Right ventricle myocardium superior (tissue), 1 donor: Measurements from ENCODE around the gene REXO4. TPM values are rescaled to one million over a fixed set of nuclear protein-coding genes. Genes with fewer than 3 reads are reported as not detected.
"Not testable (repeated sequence)": the region's sequence is repeated elsewhere in the genome, so short reads cannot be mapped to it uniquely, and the experiment has no call there.

Experiments used
- ATAC-seq: fragments of 200-7000 bp; cut with Tn5 transposase; one replicate; pipeline ENCODE4 v1.9.1; 2020; ENCODE audit warnings: mild to moderate bottlenecking; ENCODE audit not compliant: poor library complexity
- DNase-seq: peaks from one replicate; pipeline ENCODE4 v3.0.0-alpha.2; 2020
- intact Hi-C: fragments of 100-400 bp; cut with DNase I; formaldehyde crosslinking; loops from one replicate; pipeline ENCODE4 v1.11.2; 2022
- total RNA-seq: library from RNA; stranded (reverse); fragmentation: NEBNext Ultra II Directional; extraction: Animal tissue kit (Norgen Biotek cat#: 25700); gene quantifications from one replicate; pipeline ENCODE4 v1.2.1, GENCODE V29; 2021
- donor health status: DM: no; HTN: yes; CAD: no; lungs with severe emphysema.

Gene REXO4
- total RNA-seq, 1 donor from 2014 or later, result 18.0 TPM

DNA sequence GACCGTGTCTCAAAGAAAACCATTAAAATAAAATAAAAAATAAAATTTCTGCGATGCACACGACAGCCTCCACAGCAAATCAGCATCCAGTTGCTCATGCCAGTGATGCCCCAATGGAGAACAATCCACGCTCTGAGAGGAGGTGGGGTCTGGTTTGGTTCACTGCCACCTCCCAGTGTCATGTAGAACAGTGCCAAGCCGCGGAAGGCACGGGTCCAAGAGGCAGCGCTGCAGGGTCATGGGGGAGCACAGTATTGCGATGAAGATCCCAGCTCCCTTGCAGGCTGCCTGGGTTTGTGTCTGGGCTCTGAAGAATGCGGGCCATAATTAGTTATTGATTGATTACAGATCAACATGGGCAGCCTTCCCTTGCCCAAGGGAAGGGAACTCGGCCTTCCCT, 35.8 kb upstream of the REXO4 start:
- intact Hi-C loops, result no loop called here
- DNase-seq (no peak), ATAC-seq (no peak)

DNA sequence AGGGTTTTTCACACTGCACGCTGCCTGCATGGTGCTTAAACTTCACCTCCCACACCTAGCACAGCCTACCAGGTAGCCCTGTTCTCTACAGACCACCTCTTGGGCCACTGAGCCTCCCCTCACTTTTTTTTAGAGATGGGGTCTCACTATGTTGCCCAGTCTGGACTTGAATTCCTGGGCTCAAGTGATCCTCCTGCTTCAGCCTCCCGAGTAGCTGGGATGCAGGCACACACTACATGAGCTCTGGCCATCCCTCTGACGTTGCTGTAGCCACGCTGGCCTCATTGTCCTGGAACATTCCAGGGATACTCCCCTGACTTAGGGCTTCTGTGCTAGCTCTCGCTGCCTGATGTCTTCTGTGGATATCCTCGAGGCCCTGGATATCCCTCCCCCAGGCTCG, 34.8 kb upstream of the REXO4 start:
- ATAC-seq (no peak), DNase-seq (no peak)
- intact Hi-C loops, result no loop called here

DNA sequence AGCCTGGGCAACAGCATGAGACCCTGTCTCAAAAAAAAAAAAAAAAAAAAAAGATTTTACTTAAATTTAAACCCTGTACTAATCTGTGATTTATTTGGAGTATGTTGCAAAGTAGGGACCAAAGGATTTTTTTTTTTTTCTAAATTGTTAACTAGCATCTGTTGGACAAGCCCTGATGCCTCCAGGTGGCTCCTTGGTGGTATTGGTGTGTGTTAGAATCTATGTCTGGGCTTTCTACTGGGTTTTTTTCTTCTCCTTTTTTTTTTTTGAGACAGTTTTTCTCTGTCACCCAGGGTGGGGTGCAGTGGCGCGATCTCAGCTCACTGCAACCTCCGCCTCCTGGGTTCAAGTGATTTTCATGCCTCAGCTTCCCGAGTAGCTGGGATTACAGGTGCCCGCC, 34.1 kb upstream of the REXO4 start:
- intact Hi-C loops, ATAC-seq, DNase-seq: not testable (repeated sequence)

DNA sequence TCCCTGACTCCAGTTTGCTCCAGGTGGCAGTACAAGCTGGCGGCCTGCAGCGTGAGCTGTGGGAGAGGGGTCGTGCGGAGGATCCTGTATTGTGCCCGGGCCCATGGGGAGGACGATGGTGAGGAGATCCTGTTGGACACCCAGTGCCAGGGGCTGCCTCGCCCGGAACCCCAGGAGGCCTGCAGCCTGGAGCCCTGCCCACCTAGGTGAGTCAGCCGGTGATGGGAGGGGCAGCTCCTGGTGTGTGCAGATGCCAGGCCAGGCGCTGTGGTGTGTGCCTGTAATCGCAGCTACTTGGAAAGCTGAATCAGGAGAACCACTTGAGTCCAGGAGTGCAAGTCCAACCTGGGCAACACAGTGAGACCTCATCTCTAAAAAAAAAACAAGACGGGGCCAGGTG, 31.9 kb upstream of the REXO4 start:
- intact Hi-C loops, result no loop called here
- ATAC-seq, result no peak
- no peak for DNase-seq

DNA sequence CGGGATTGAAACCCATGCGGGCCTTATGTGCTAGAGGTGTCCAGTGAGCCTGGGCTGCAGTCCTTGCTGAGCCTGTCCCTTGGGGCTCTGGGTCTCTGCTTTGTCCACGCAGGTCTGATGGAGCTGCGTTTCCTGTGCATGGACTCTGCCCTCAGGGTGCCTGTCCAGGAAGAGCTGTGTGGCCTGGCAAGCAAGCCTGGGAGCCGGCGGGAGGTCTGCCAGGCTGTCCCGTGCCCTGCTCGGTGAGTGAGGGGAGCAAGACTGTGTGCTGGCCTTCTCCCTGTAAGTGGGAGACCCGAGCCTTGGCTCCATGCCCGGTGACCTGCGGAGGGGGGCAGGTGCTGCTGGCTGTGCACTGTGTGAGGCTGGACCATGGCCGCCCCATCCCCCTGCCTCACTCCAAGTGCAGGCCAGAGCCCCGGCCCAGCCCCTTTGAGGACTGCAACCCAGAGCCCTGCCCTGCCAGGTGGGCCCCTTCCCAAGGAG, 30.7 kb upstream of the REXO4 start:
- no peak for DNase-seq
- ATAC-seq, result no peak
- intact Hi-C loops, result no loop called here

DNA sequence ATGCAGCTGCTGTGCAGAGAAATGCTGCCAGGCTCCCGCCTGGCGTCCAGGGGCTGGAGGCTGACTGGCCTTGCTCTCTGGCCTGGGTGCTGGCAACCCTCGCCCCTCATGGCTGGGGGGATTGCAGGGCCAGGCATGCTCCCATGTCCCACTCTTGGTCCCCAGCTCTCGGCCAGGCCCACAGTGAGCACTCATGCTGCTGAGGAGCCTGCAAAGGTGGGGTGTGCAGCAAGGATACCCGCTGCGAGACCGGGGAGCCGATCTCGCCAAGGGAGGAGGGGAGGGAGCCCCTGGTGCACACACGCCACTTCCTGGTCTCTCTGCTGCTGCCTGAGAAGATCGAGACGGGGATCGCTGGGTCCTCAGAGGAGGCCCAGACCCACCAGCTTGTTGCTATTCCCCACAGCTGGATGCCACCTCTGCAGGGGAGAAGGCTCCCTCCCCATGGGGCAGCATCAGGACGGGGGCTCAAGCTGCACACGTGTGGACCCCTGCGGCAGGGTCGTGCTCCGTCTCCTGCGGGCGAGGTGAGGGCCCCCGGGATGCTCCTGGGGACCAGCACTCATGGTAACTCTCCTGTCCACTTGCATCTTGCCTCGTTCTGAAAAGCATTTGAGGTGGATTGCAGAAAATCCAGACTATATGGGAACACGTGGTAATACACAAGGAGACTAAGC, 27.6 kb upstream of the REXO4 start:
- DNase-seq (no peak), ATAC-seq (no peak)
- intact Hi-C loops, result no loop called here

DNA sequence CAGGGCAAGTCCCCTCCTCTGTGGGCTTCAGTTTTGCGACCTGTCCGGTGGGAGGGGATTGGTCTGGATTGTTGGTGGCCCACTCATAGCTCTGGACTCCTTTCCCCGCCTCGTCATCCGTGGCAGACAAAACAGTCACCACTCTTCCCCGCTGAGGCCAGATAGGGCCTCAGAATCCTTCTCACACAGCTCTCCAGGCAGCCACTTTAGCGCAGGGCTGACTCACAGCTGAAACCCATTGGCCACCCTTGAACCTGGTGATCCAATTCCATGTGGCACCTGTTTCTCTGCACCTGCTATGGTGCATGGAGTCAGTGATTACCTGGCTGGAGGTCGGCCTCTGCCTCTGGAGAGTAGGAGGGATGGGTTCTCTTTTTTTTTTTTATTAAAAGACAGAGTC, 26.2 kb upstream of the REXO4 start:
- DNase-seq (no peak), ATAC-seq (no peak)
- intact Hi-C loops, result no loop called here

DNA sequence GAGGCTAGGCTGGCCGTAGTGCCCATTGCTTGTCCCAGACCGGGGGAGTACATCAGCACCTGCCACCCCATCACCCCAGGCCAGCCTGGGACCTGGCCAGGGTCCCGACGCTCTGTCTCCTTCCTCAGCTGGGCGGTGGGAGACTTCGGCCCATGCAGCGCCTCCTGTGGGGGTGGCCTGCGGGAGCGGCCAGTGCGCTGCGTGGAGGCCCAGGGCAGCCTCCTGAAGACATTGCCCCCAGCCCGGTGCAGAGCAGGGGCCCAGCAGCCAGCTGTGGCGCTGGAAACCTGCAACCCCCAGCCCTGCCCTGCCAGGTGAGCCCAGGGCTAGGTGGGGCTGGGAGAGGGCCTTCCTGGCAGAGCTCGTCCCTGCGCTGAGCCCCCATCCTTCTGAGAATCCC, 25.4 kb upstream of the REXO4 start:
- DNase-seq (no peak), ATAC-seq (no peak)
- intact Hi-C loops, result no loop called here

DNA sequence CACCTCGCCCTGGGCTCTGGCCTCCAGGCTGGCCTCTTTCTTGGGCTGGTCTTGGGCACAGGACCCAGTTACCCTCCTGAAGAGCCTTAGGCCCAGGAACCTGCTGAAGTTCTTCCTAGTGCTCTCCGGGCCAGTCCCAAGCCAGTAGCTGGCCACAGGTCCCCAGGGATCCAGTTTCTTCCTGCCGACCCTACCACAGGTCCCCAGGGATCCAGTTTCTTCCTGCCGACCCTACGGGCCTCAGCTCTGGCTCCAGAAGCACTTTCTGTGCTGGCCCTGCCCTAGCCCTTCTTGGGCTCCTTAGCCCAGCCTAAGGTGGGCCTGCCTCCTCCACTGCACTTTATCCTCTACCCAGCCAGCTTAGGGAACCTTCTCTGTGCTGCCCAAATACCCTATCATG, 23.8 kb upstream of the REXO4 start:
- intact Hi-C loops, result no loop called here
- ATAC-seq, result no peak
- no peak for DNase-seq

DNA sequence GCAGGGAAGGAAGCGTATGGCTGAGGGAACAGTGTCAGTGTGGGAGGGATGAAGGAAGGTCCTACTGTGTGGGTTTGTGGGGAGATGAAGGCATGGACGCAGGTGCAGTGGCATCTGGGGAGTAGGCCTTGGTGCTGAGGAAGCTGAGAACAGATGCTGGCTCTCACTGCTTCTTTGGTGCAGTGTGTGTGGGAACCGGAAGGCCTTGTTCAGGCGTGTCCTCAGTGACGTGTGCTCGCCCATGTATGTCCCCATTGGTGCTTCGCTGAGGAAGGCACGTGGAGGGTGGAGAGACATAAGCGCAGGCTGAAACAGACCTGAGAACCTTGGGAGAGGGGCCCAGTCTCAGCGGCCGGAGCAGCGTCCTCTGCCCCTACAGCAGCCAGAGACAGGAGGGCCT, 23.1 kb upstream of the REXO4 start:
- intact Hi-C loops, result no loop called here
- DNase-seq (no peak), ATAC-seq (no peak)

DNA sequence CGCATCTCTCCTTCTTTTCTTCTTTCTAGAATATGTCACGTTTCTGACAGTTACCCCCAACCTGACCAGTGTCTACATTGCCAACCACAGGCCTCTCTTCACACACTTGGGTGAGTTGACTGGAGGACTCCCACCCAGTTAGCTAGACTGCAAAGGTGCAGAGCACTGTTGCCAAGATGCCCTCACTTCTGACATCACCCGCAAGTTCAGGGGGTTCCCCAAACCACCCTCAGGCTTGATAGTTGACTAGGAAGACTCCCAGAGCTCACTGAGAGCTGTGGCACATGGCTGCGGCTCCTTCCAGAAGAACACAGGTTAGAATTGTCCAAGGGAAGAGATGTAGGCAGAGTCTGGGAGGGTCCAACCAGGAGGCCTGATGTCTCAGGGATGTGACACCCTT, 21.5 kb upstream of the REXO4 start:
- intact Hi-C loops, result no loop called here
- ATAC-seq, result no peak
- no peak for DNase-seq

DNA sequence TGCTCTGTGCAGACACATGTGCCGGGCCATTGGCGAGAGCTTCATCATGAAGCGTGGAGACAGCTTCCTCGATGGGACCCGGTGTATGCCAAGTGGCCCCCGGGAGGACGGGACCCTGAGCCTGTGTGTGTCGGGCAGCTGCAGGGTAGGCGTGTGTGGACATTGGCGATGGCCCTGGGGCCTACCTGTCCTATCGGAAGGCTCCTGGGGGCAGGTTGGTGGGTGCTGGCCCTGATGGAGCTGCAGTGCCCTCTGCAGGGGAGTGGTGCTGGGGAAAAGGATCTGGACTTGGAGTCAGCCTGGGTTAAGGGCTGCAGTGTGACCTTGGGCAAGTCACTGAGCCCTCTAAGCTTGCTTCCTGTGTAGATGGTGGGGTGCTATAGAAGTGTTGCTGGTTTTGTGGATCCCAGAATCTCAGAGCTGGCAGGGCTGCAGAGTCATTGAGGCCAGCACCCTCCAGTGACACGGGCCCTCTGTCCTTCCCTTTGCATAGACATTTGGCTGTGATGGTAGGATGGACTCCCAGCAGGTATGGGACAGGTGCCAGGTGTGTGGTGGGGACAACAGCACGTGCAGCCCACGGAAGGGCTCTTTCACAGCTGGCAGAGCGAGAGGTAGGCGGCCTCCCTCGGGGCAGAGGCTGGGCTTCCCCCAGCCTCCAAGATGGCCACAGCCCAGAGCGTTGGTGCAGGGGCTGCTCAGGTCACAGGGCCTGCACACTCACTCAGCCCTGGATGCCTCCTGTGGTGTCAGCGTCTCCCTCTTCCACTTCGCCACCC, 20.1 kb upstream of the REXO4 start:
- ATAC-seq, result no peak
- intact Hi-C loops, result no loop called here

DNA sequence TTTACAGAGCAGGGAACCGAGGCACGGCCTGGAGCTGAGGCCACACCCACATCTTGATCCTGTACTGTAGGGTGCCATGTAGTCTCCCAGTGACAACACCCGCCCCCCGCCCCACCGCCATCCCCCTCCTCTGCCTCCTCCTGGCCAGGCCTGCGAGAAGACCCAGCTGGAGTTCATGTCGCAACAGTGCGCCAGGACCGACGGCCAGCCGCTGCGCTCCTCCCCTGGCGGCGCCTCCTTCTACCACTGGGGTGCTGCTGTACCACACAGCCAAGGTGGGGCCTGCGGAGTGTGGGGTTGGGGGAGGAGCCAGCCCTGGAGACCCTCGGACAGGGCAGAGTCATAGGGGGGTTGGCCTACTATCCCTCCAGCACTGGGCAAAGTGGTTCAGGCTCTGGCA, 18.9 kb upstream of the REXO4 start:
- DNase-seq (no peak), ATAC-seq (no peak)
- intact Hi-C loops, result no loop called here

More for the DNA sequence above, 20.1 kb upstream of the REXO4 start:
- no peak for DNase-seq

DNA sequence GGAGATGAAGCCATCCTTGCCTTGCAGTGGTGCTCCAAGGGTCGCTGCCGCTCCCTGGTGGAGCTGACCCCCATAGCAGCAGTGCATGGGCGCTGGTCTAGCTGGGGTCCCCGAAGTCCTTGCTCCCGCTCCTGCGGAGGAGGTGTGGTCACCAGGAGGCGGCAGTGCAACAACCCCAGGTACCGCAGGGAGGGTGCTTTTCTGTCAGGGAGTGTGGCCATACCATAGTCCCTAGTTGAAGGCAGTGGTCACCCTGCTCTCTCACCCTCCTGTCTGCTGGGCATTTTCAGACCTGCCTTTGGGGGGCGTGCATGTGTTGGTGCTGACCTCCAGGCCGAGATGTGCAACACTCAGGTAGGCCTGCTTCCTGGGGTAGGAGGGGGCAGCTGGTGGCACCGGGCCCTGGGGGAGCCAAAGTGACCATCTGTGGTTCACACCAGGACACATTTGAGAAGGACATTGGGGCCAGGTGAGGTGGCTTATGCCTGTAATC, 15.6 kb upstream of the REXO4 start:
- ATAC-seq (no peak), DNase-seq (no peak)
- intact Hi-C loops, result no loop called here

DNA sequence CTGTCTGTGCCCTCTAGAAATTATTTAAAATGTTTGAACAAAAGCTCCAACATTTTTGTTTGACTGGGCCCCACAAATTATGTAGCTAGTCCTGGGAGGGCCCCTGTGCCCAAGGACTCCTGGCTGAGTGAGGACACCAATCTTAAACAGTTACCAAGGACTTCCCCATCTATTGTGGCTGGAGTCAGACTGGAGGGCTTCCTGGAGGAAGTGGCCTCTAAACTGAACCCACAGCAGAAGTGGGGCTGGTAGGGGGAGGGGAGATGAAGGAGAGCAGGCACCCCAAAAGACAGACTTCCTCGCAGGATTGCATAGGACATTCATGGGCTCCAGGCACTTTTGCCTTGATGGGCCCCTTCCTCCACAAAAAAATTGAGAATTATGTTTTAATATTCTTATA, 12.4 kb upstream of the REXO4 start:
- ATAC-seq, result no peak
- intact Hi-C loops, result no loop called here
- no peak for DNase-seq

DNA sequence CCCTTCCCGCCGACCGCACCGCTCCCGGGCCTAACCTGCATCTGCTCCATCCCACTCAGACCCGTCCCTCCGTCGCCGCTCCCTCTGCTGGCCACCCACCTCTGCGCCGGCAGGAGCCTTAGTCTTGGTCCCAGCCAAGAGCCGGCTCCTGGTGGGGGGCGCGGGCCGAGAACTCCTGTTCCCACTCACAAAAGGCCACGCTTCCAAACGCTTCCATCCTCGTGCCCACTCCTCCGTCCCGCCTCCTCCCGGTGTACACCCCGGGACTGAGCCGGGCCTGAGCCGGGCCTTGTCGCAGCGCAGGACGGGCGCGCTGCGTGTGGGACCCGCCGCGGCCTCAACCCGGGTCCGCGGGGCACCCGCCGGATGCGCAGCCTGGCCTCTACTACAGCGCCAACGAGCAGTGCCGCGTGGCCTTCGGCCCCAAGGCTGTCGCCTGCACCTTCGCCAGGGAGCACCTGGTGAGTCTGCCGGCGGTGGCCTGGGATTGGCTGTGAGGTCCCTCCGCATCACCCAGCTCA, 11.9 kb upstream of the REXO4 start:
- intact Hi-C loops, result no loop called here
- ATAC-seq, result peak; percentile 66
- peak; percentile 61 for DNase-seq

DNA sequence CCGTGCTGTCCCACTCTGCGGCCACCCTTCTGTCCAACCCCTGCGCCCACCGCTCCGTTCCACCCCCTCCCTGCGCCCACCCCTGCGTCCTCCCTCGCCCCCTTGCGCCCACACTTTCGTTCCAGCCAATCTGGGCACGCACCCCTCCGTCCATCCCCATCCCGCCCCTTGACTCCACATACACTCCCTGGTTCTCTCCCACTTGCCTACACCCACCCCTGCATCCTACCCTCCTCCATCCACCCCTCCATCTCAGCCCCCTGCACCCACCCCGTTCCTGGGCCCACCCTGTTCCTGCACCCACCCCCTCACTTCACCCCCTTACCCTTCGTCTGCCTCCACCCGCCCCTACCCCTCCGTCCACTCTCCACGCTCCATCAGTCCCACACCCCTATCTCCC, 11.4 kb upstream of the REXO4 start:
- DNase-seq (no peak), ATAC-seq (no peak)
- intact Hi-C loops, result no loop called here

DNA sequence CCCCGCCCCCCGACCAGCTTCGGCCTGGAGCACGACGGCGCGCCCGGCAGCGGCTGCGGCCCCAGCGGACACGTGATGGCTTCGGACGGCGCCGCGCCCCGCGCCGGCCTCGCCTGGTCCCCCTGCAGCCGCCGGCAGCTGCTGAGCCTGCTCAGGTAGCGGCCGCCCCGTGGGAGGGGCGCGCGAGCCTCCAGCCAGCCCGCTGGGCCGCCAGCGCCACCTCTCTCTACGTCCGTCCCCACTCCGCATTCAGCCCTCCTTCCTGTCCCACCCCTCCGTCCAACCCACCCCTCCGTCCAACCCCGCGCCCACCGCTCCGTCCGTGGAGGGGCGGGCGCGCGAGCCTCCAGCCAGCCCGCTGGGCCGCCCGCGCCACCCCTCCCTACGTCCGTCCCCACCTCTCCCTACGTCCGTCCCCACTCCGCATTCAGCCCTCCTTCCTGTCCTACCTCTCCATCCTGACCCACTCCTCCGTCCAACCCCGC, 10.8 kb upstream of the REXO4 start:
- intact Hi-C loops, result no loop called here
- ATAC-seq (peak; percentile 46), DNase-seq (no peak)

DNA sequence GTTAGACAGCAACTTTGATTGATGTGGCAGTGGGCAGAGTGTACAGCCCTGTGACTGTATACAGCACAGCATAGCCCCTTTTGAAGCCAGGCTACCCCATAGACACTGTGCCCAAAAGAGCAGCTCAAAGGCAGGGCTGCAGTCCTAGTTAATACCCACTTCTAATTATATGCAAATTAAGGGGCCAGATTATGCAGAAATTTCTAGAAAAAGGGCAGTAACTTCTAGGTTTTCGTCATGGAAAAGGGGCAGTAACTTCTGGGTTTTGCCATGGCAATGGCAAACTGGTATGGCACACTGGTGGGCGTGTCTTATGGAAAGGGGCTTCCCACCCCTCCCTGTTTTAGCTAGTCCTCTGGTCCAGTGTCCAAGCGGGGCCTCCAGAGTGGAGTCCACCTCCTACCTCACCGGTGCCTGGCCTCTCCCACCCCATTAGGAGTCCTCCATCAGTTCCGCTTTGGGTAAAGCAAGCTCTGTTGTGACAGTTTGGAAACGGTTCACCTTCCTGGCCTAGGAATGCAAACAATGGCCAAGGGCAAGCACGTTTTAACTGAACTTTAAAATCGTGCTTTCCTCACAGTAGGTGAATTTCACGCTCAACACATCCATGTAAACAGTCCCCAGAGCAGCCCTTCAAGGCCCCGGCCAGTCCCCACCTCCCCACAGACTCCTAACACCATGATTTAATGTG, 10.0 kb upstream of the REXO4 start:
- intact Hi-C loops, result no loop called here
- no peak for ATAC-seq
- DNase-seq, result no peak
